NT2/D1 (cell line): ENCODE measurements around the gene ITGA1.

Experiments used
- SUZ12 ChIP-seq: IDR thresholded peaks from 2 replicates; pipeline ENCODE4 v1.6.1; 2011; ENCODE audit not compliant: insufficient read length, insufficient read depth; ENCODE audit errors: extremely low read depth
- YY1 ChIP-seq: IDR thresholded peaks from 2 replicates; pipeline ENCODE4 v1.6.1; 2011; ENCODE audit not compliant: insufficient read length, insufficient read depth
- ZNF274 ChIP-seq: IDR thresholded peaks from 2 replicates; pipeline ENCODE4 v1.6.1; 2011; ENCODE audit warnings: mild to moderate bottlenecking, low read depth, low read length

GRCh38 chr5:52799983-52800393 lies 12.3 kb downstream of the ITGA1 start:
- TF ChIP-seq YY1 (no peak), ZNF274 (no peak), SUZ12 (no peak)
